Measurements from ENCODE around the gene EHD1.
"Not testable (repeated sequence)": the region's sequence is repeated elsewhere in the genome, so short reads cannot be mapped to it uniquely, and the experiment has no call there.

The EHD1 gene

DNA sequence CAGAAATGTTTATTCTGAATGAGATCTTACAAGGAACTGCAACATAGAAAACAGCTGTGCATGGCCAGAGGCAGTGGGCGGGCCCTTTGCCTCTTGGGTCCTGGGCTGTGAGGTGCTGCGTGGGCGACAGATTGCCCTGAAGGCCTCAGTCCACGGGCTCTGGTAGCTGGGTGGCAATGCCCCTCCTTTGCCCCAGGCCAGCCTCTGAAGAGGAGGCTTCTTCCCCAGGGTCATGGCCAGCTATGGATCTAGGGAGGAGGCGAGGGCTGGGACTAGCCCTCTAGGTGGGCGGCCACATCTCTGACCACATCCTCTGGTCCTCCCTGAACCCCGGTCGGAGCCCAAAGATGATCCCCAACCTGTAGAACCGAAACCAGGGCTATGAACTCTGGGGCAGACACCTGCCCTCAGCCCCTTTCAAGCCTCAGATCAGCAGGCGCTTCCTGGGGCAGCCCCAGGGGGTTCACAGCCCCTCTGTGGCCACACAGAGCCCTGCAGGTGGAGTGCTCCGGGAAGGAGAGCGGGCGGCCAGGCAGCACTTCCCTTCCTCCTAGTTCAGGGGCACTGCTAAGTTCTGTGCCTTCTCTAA, 27.3 kb downstream of the EHD1 start:
- H3K4me3 ChIP-seq: no peak overlapping the region
- peak overlapping the region in 17 of 21 experiments; percentile 5 to 85 (median 60) for H3K27ac ChIP-seq

DNA sequence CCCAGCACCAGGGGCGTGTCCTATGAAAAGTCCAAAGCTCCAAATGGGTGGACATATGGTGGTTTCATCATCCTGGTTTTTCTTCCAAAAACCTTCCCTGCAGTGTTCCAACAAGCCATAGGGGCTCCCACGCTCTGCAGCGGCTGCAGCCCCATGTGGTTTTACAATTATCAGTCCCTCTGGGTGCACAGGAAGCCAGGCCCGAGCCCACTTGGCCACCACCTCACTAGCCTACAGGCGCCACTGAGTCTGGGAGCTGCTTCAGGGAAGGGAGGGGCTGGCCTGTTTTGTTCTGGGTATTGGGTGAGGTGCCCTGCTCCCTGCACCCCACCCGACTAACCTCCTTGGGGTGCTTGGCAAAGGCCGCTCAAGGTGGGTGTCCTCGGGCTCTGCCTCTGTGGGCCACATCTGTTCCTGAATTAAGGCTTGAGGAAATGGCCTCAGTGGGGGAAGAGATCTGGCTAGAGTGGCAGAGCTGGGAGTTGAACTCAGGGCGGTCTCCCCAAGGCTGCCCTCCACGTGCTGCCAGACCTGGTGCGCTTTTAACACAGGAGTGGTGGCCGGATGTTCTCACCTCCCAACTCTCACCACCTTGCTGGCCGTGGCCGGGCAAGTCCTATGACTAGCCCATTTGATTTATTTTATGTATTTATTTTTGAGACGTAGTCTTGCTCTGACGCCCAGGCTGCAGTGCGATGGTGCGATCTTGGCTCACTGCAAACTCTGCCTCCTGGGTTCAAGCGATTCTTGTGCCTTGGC, 28.6 kb downstream of the EHD1 start:
- peak overlapping the region in 7 of 21 experiments; percentile 6 to 57 (median 16) for H3K27ac ChIP-seq
- H3K4me3 ChIP-seq: no peak overlapping the region

DNA sequence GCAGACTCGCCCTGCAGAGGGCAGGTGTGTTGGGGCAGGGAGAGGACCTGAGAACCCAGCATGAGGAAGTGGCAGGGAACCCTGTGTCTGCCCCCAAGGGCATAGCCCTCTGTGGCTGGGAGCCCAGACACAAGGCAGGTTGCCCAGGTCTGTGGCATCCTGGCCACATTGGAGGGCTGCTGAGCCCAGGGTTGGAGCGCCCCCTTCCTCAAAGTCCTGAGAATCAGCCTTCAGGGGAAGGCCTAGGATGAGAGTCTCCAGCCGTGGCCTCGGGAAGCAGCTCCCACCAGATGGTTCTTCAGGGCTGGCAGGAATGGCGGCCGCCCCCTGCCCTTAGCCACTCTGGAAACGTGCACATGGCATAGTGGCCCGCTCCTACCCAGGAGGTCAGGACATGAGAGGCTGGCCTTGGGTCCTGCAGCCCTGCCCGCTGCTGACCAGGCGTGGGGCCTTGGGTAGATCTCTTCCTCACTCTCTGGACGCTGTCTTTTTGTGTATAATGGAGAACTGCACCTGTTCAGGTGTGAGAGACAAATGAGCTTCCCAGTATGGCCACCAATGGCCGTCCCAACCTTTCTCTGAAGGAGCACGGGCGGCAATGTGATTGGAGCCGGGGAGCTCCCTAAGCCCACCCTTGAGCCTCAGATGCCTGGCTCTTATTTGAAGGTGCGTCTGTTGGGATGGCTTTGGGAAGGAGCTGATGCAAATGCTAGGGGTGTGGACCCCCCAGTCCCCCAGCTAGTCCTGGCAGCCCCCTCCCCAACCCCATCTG, 29.4 kb downstream of the EHD1 start:
- Histone ChIP-seq H3K4me3 (no peak overlapping the region), H3K27ac (peak overlapping the region in 8 of 21 experiments; percentile 14 to 57 (median 35))

DNA sequence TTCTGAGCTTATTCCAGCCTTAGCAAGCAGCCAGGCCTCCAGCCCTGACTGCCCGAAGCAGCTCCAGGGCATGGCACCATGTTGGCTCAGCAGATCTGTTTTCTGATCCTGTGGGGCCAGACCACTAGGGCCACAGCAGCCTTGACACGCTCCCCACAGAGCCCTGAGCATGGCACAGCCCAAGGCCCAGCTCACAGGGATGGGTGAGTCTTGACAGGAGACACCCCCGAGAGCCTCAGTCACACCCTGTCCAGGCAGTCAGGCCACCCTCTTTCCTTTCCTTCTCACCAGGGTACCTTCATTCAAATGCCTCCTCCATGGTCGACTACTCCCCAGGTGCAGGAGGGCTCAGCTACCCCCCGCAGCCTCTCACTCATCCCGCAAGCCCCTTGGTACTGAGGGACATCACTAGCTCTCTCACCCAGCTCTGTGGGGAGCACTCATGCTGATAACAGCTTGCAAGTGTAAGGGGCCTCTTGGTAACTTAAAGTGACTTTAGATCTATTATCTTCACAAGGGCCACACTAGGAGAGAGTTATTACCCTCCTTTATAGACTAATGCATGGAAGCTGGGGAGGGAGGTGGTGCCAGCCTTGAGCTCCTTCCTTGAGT, 30.1 kb downstream of the EHD1 start:
- Histone ChIP-seq H3K27ac (peak overlapping the region in 6 of 21 experiments; percentile 14 to 57 (median 32)), H3K4me3 (no peak overlapping the region)

DNA sequence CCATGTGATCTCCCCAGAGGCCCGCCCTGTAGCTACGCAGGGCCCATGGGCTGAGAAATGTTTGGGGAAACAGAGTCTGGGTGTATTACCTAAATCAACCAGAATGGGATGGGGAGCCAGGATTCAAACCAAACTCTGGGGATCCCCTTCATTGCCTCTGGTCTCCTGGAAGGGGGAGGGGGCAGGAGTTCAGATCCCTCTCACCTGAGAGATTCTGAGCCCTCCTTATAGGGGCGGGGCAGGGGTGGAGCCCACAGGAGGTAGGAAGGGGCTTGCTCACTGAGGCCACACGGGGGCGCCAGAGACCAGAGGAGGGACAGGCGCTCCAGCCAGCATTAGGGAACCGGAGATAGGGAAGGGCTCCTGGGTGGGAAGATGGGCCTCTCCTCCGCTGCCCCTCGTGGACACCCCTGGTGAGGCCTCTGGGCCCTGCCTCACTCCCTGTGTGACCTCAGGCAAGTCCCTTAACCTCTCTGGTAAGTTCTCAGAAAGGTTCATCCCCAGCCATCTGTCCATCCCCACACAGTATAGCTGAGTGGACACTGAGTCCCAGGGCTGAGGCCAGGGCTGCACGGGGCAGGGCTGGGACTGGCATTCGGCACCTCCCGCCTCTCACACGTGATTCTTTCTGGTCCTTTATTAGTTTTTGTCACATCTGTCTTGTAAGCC, 31.3 kb downstream of the EHD1 start:
- Histone ChIP-seq H3K27ac (peak overlapping the region in 1 of 21 experiments; percentile 12), H3K4me3 (no peak overlapping the region)

DNA sequence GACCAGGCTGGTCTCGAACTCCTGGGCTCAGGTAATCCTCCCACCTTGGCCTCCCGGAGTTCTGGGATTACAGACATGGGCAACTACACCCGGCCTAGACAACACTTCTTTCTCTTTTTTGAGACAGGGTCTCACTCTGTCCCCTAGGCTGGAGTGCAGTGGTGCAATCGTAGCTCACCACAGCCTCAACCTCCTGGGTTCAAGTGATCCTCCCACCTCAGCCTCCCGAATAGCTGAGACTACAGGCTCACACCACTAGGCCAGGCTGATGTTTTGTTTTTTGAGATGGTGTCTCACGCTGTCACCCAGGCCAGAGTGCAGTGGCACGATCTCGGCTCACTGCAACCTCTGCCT, 32.7 kb downstream of the EHD1 start:
- H3K27ac ChIP-seq: peak overlapping the region in 2 of 21 experiments; percentile 21 to 88
- H3K4me3 ChIP-seq: not testable (repeated sequence)

DNA sequence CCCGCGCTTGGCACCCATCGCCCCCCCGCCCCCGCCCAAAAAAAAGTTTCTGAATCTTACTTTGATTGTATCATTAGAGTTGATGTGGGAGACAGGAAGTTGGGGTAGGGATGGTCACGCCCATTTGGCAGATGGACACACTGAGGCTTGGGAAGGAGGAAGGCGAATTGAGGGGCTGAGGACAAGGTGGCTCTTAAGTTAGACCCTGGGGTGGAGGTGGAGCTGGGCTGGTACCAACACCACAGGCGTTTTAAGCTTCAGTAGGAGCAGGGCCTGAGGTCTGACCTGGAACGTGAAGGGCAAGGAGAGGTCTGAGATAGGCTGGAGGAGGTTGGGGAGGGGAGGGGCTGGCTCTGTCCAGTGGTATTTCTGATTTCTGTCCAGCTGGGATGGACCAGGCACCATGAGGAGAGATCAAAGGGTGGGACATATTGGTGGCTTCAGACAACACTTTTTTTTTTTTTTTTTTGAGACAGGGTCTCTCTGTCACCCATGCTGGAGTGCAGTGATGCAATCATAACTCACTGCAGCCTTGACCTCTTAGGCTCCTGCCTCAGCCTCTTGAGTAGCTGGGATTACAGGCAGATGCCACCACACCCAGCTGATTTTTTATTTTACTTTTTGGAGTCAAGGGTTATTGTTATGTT, 33.2 kb downstream of the EHD1 start:
- Histone ChIP-seq H3K4me3 (peak overlapping the region; percentile 38 to 58 (median 45)), H3K27ac (peak overlapping the region in 20 of 21 experiments; percentile 46 to 93 (median 83))

DNA sequence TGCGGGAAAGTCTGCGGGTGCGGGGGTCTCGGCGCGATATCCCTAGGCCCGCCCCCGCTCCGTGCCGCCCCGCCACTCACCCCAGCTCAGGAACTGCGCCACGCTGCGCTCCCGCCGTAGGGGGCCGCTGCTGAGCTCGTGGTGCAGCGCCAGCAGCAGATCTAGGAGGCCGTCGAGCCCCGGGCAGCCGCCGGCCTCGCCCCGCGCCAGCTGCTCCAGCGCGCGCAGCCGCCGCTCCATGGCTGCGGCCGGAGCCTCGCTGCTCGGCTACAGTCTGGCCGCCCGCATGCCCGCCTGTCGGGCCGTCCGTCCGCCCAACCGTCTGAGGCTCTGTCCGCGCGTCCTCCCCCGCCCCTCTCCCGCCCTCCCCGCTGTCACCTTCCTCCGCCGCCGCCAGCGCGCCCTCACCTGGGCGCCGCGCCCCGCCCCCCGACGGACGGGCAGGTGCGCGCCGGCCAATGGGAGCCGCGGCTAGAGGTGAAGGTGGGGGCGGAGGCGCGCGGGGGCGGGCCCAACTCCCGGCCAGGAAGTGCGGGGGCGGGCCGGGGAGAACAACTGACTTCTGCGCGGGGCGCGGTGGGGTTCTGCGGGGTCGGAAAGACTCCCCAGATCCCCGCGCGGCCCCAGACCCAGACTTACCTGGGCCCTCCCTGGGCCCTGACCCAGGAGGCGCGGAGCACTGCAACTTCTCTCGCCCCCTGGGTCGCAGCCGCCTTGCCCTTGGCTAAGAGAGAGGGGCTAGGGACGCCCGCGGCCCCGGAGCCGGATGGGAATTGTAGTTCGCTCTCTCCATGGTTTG, 33.9 kb downstream of the EHD1 start, which contains the start of gene CDC42BPG:
TSS of gene CDC42BPG (minus strand) at position 324 of the 799 bp plus-strand sequence. CDS start at position 240, 84 bp downstream.
- Histone ChIP-seq H3K4me3 (peak within 1 kb of the TSS; percentile 38 to 58 (median 45)), H3K27ac (peak within 1 kb of the TSS; percentile 46 to 93 (median 83))

DNA sequence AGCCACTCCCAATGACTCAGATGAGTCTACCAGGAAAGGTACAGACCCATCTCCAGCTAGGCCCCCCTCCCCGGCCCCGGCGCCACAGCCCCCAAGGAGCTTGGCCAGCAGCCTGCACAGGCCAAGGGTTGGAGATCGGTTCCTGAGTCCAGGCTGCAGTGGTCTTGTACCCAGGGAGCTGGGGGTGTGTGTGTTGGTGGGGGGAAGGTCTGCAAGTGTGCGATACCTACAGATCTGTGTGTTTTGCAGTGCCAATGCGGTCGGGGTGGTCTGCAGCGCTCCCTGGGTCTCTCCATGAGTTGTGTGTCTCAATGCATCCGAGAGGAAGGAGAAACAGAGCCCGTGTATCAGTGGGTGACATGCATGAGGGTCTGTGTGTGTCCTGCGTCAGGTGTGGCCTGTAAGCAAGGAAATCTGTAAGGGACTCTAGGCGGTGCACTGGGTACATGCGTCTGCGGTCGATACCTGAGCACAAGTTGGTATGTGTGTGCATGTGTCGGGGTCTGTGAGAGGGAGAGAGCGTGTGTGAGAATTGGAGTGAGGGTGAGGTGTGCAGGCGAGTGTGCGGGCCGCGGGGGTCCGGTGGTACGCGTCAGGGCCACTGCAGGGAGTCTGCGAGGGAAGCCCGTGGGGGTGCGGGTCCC, 34.6 kb downstream of the EHD1 start:
- peak overlapping the region; percentile 46 to 93 (median 83) for H3K27ac ChIP-seq
- peak overlapping the region; percentile 38 to 58 (median 45) for H3K4me3 ChIP-seq

DNA sequence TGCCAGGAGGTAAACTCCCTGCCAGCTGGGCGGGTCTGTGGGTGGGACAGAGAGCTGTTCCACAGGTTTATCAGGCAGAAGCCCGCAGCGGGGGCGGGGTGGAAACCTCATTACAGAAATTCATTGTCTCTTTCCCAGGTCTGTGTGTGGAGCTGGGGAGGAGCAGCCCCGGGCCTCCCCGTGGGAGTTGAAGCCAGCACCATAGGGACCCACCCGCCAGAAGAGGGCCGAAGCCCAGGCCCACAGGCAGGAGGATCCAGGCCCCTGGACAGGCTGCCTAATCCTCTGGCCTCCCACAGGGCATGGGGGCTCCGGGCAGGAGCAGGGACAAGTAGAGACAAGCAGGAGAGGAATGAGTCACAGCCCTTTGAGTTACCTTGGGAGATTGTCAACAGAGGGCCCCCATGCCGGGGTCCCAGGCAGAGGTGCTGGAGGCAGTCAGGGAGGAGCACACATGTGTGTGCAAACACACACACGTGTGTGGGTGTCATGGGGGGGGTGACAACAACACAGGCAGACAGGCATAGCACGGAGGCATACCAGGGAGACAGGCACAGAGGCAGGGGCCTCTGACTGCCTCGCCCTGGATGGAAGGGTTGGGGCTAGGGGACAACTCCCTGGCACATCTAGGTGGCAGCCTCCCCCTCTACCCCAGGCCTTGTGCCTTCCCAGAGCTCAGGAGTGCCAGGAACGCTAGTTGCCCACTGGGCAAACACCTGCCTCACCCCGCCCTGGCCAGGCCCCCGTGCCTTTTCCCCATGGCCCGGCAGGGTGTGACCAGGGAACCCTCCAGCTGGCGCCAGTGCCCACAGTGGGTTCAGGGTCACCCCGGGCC, 35.4 kb downstream of the EHD1 start:
- Histone ChIP-seq H3K4me3 (peak overlapping the region; percentile 38 to 58 (median 45)), H3K27ac (peak overlapping the region in 20 of 21 experiments; percentile 55 to 93 (median 83))

DNA sequence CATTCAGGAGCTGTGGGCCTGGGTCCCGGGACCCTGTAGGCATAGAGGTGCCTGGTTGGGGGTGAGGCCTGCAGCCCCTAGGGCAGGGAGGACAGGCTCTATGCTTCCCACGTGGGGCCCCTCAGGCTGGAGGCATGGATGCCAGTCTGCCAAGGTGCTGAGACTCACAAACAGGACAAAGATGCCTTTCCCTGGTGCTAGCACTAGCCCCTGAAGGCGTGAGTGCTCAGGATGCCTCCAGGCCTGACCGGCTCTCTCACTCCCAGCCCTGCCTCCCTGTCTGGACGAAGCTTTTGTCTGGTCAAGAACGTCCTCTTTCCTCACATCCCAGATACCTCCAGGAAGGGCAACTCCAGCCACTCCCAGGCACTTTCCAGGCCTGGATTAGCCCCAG, 36.1 kb downstream of the EHD1 start:
- Histone ChIP-seq H3K27ac (peak overlapping the region in 19 of 21 experiments; percentile 55 to 93 (median 83)), H3K4me3 (peak overlapping the region in 4 of 7 experiments; percentile 1 to 58 (median 58))

DNA sequence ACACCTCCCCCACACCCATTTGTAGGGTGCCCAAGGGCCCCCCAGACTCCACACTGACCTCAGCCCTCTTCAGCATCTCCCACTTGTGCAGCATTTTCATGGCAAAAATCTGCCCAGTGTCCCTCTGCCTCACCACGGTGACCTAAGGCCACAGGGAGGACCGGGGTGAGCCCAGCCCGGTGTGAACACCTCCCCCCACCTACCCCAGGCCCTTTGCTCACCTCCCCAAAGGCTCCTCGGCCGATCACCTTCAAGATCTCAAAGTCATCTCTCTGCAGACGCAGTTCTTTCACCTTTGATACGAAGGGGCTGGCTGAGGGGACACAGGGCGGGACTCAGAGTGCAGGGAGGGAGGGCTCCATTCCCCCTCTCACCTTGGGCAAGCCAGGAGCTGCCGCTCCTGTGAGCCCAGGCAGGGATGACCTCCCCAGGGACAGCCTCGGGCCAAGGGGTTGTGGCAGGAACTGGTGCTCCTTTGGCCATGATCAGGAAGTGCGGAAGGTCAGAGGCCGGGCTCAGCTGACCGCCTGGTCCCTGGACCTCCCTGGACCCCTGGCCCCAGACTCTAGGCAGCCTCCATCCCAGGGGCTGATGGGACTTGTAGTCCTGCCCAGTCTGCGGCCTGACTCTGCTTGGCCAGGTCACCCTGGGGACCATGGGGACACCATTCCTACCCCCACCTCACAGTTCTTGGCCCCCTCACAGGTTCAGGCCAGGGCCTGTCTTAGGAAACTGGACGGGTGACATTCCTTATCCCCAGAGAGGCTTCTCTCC, 36.6 kb downstream of the EHD1 start:
- H3K27ac ChIP-seq: peak overlapping the region in 18 of 21 experiments; percentile 55 to 93 (median 84)

DNA sequence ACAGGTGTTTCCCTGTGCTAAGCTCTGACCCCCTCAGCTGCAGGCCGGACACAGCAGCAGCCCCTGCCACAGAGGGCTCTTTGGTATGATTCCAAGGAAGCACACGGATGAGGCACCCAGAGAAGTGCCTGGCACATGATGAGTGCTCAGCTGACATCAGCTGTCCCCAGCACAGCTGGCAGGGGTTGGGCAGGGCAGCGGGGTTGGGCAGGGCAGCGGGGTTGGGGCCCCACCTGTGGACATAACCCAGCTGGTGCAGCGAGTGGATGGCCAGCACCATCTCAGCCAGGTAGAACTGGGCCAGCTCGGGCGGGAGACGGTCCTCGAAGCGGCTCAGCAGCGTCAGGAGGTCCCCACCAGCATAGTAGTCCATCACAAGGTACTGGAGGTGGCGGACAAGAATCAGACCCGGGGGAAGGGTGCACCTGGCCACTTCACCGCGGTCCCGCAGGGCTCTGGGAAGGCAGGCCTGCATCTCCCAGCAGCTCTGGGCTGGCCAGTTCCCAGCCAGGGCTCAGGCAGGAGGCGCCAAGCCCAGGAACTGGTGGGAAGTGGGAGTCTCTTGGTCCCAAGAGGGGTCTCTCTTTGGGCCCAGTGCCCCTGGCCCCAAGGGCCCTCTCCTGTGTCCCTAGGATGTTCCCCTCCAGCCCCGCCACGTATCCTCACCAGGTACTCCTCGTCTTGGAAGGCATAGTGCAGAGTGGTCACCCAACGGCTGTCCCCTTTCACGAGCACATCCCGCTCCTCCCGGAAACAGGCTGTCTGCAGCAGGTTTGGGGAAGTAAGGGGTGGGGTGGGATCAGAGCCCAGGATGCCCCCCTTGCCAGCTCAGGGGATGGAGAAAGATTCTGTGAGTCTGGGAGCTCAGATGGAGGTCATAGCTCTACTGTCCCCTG, 38.3 kb downstream of the EHD1 start:
- H3K27ac ChIP-seq: no peak overlapping the region

More for the DNA sequence above, 36.6 kb downstream of the EHD1 start:
- H3K4me3 ChIP-seq: peak overlapping the region in 3 of 7 experiments; percentile 1 to 58 (median 58)

DNA sequence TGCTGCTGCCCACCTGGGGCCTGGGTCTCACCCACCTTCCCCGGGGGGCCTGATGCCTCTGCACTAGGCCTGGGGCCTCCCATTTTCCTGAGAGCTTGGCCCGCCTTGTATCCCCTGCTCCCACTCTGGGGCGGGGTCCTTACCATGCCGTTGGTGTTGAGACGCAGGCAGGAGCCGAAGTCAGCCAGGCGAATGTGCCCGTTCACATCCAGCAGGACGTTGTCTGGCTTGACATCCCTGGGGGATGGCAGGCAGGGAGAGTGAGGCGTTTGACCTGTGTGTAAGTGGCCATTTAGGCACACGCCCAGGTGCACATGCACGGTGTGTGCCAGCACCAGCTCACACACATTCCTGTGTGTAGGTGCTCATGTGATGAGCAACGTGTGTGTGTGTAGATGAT, 39.1 kb downstream of the EHD1 start:
- H3K27ac ChIP-seq: no peak overlapping the region
- H3K4me3 ChIP-seq: no peak overlapping the region

More for the DNA sequence above, 38.3 kb downstream of the EHD1 start:
- H3K4me3 ChIP-seq: no peak overlapping the region
